CD4-positive, alpha-beta T cell (primary cell): Measurements from ENCODE around the gene PLA2G4D. TPM values are rescaled to one million over a fixed set of nuclear protein-coding genes. Genes with fewer than 3 reads are reported as not detected.

Experiments used
- ATAC-seq: fragments of 200-7000 bp; cut with Tn5 transposase; one replicate; pipeline ENCODE4 v1.10.0; 2022; ENCODE audit warnings: mild to moderate bottlenecking; ENCODE audit not compliant: poor library complexity
- CTCF ChIA-PET: fragments of 350-600 bp; sonication (Branson Sonifier 250); formaldehyde crosslinking; loops from one replicate; lab custom pipeline; 2021; ENCODE audit warnings: antibody characterized with exemption, inconsistent platforms; lab: Charles Lee
- POLR2A ChIA-PET: fragments of 350-600 bp; sonication (Branson Sonifier 250); formaldehyde crosslinking; loops from one replicate; lab custom pipeline; 2021; ENCODE audit warnings: antibody characterized with exemption, inconsistent platforms; lab: Charles Lee
- DNase-seq, 14 experiments: peaks; one replicate each; pipeline ENCODE4 v3.0.0-alpha.2; 2013 to 2020; ENCODE audit warnings: mixed read lengths in 2 of 14
- H3K27ac ChIP-seq, 2 donors: one replicate each; pipeline versions ENCODE4 v1.5.1 to v1.7.0; 2013; ENCODE audit warnings: low read length in 2 of 2, low read depth in 1 of 2, mild to moderate bottlenecking in 1 of 2
- H3K27me3 ChIP-seq, 2 experiments: 1 replicate in 1 of 2; 2 replicates in 1 of 2; pipeline versions ENCODE4 v1.6.1 to v1.7.0; 2013; ENCODE audit warnings: low read length in 2 of 2, control low read depth in 1 of 2, mild to moderate bottlenecking in 1 of 2, moderate library complexity in 1 of 2; ENCODE audit not compliant: insufficient read depth in 2 of 2, control insufficient read depth in 1 of 2
- H3K36me3 ChIP-seq: one replicate; pipeline ENCODE4 v1.6.1; 2013; ENCODE audit warnings: low read length, control low read depth; ENCODE audit not compliant: insufficient read depth
- H3K4me1 ChIP-seq: one replicate; pipeline ENCODE4 v1.6.1; 2013; ENCODE audit warnings: low read length, control low read depth; ENCODE audit not compliant: insufficient read depth
- H3K4me3 ChIP-seq: one replicate; pipeline ENCODE4 v1.5.1; 2013; ENCODE audit warnings: mild to moderate bottlenecking, low read length, moderate library complexity
- H3K9me3 ChIP-seq, 2 experiments: 1 replicate in 1 of 2; 2 replicates in 1 of 2; pipeline versions ENCODE4 v1.6.1 to v1.7.0; 2013; ENCODE audit warnings: low read length in 2 of 2, mild to moderate bottlenecking in 2 of 2, control low read depth in 1 of 2, moderate library complexity in 1 of 2; ENCODE audit not compliant: control insufficient read depth in 1 of 2, insufficient read depth in 1 of 2
- H3K27ac Mint-ChIP-seq: one replicate; pipeline ENCODE4 v1.8.0; 2020; ENCODE audit warnings: mixed read lengths
- H3K27me3 Mint-ChIP-seq: one replicate; pipeline ENCODE4 v1.8.0; 2021; ENCODE audit warnings: mixed read lengths
- H3K36me3 Mint-ChIP-seq: one replicate; pipeline ENCODE4 v1.8.0; 2021; ENCODE audit warnings: low read depth, mixed read lengths
- H3K4me1 Mint-ChIP-seq: one replicate; pipeline ENCODE4 v1.8.0; 2021; ENCODE audit warnings: low read depth, mixed read lengths
- H3K4me3 Mint-ChIP-seq: one replicate; pipeline ENCODE4 v1.8.0; 2020; ENCODE audit warnings: mild to moderate bottlenecking, mixed read lengths
- H3K9me3 Mint-ChIP-seq: one replicate; pipeline ENCODE4 v1.8.0; 2020; ENCODE audit warnings: mixed read lengths
- intact Hi-C, 2 experiments: fragments of 100-400 bp; cut with DNase I in 1 of 2; cut with micrococcal nuclease in 1 of 2; formaldehyde crosslinking; loops; one replicate each; pipeline versions ENCODE4 v1.15.1 to v1.9.0; 2023 to 2025; cut with DNase I, micrococcal nuclease
- total RNA-seq, 174 experiments: library from RNA in 2 of 174; stranded (reverse) in 2 of 174; gene quantifications; one replicate each; pipeline ENCODE4 v1.2.3 and lab custom pipeline; 2021 to 2026
- TF ChIP-seq, protein P1 (sequence below): fragments of 200-600 bp; IDR thresholded peaks from one replicate; pipeline ENCODE4 v1.8.0; 2022; ENCODE audit warnings: antibody characterized with exemption, mild to moderate bottlenecking

Gene PLA2G4D
- total RNA-seq, 2 experiments from 2014 or later = not detected

DNA sequence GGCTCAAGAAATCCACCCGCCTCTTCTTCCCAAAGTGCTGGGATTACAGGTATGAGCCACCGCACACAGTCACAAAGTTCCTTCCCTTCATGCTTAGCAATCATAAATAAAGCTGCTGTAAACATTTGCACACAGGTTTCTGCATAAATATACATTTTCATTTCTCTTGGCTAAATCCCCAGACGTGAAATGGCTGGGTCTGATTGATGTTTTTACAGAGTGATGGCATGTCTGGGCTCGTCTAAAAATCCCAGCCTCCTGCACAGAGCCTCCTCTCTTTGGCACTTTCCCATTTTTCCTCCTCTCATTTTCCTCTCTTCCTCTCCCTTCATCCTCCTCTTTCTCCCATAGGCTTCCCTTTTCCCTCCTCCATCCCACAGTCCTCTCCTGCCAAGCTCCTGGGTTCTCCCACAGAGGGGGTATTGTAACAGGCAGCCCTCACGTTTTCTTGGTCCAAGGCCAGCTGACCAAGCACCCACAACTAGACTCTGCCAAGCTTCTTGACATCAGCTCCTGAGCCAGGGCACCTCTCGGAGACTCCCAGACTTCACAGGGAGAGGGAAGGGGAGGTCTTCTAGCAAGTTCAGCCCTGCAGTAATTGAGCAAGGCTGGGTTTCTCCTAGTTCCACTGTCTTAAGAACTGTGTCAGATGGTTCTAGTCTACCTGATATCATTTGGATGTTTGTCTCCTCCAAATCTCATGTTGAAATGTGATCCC is 63.0 kb downstream of the PLA2G4D start:
- ChIA-PET POLR2A (no interaction called here), CTCF (no interaction called here)
- TF ChIP-seq, protein P1, sequence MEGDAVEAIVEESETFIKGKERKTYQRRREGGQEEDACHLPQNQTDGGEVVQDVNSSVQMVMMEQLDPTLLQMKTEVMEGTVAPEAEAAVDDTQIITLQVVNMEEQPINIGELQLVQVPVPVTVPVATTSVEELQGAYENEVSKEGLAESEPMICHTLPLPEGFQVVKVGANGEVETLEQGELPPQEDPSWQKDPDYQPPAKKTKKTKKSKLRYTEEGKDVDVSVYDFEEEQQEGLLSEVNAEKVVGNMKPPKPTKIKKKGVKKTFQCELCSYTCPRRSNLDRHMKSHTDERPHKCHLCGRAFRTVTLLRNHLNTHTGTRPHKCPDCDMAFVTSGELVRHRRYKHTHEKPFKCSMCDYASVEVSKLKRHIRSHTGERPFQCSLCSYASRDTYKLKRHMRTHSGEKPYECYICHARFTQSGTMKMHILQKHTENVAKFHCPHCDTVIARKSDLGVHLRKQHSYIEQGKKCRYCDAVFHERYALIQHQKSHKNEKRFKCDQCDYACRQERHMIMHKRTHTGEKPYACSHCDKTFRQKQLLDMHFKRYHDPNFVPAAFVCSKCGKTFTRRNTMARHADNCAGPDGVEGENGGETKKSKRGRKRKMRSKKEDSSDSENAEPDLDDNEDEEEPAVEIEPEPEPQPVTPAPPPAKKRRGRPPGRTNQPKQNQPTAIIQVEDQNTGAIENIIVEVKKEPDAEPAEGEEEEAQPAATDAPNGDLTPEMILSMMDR = no peak
- ATAC-seq (no peak), DNase-seq (no peak)
- H3K9me3 Mint-ChIP-seq = no peaks in the 10 kb centered on the region
- intact Hi-C loops = no loop called here
- no peak overlapping the region for H3K4me3 Mint-ChIP-seq
- H3K27me3 Mint-ChIP-seq = peaks cover 6% of the 10 kb centered on the region
- no peaks in the 10 kb centered on the region for H3K36me3 Mint-ChIP-seq
- peaks cover 8% of the 10 kb centered on the region for H3K4me1 Mint-ChIP-seq
- peaks cover 6% of the 10 kb centered on the region for H3K4me1 ChIP-seq
- H3K27ac ChIP-seq = no peak overlapping the region
- no peak overlapping the region for H3K27ac Mint-ChIP-seq
- H3K36me3 ChIP-seq = no peaks in the 10 kb centered on the region
- H3K27me3 ChIP-seq = no peaks in the 10 kb centered on the region
- no peak overlapping the region for H3K4me3 ChIP-seq
- no peaks in the 10 kb centered on the region for H3K9me3 ChIP-seq

DNA sequence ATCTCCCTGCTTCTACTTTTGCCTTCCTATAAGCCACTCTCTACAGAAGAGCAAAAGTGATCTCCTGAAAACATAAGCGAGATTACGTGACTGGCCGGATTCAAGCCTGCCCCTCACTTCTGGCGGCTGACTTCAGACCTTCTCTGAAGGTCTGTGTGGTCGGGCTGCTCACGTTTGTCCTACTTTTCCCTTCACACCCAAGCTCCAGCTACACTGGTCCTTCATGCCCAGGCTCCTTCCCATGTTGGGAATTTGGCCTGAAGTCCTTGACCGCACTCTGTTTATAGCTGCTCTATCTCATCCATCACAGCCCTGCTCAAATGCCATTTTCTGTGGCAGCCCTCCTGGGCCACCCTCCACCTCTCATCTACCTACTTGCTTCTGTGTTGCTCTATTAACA is 66.8 kb downstream of the PLA2G4D start:
- Mint-ChIP-seq H3K36me3 (no peaks in the 10 kb centered on the region), H3K4me3 (no peak overlapping the region), H3K9me3 (no peaks in the 10 kb centered on the region), H3K4me1 (no peaks in the 10 kb centered on the region), H3K27me3 (peaks cover 6% of the 10 kb centered on the region), H3K27ac (no peak overlapping the region)
- no peaks in the 10 kb centered on the region for H3K27me3 ChIP-seq
- ATAC-seq (no peak), DNase-seq (no peak)
- H3K4me1 ChIP-seq = no peaks in the 10 kb centered on the region
- ChIA-PET POLR2A (no interaction called here), CTCF (no interaction called here)
- H3K9me3 ChIP-seq = no peaks in the 10 kb centered on the region
- H3K4me3 ChIP-seq = no peak overlapping the region
- TF ChIP-seq, protein P1 = no peak
- intact Hi-C loops = no loop called here
- H3K27ac ChIP-seq = no peak overlapping the region
- H3K36me3 ChIP-seq = no peaks in the 10 kb centered on the region

DNA sequence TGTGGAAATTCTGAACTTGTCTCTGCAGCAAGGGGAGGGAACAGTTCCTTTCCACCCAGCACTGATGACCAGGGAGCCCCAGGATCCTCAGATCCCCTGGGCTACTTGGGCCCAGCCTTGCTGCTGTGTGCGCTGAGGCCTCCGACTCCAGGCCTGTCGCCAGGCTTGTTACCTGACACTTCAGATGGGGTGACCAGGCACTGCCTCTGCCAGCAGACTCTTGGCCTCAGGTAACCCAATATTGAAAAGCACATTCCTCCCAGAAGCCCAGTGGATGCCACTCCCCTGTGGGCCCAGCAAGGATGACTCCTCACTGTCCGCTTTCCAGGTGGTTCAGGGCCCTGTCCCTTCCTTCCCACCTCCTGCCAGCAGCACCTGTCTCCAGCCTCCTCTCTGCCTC is 70.1 kb downstream of the PLA2G4D start:
- ATAC-seq = no peak
- POLR2A ChIA-PET = no interaction called here
- Mint-ChIP-seq H3K4me3 (no peak overlapping the region), H3K36me3 (no peaks in the 10 kb centered on the region), H3K9me3 (no peaks in the 10 kb centered on the region), H3K27ac (no peak overlapping the region), H3K27me3 (peaks cover 6% of the 10 kb centered on the region), H3K4me1 (no peaks in the 10 kb centered on the region)
- Histone ChIP-seq H3K27me3 (no peaks in the 10 kb centered on the region), H3K9me3 (no peaks in the 10 kb centered on the region), H3K36me3 (no peaks in the 10 kb centered on the region), H3K27ac (no peak overlapping the region), H3K4me3 (no peak overlapping the region), H3K4me1 (no peaks in the 10 kb centered on the region)
- DNase-seq = no peak
- intact Hi-C loops = no loop called here
- CTCF ChIA-PET = no interaction called here
- TF ChIP-seq, protein P1 = no peak
